Measurements from ENCODE around the gene CAMK2G. TPM values are rescaled to one million over a fixed set of nuclear protein-coding genes. Genes with fewer than 3 reads are reported as not detected.

CAMK2G gene
- total RNA-seq, 4 donors from 2014 or later = 72.0 to 131 (median 83.0) TPM

DNA sequence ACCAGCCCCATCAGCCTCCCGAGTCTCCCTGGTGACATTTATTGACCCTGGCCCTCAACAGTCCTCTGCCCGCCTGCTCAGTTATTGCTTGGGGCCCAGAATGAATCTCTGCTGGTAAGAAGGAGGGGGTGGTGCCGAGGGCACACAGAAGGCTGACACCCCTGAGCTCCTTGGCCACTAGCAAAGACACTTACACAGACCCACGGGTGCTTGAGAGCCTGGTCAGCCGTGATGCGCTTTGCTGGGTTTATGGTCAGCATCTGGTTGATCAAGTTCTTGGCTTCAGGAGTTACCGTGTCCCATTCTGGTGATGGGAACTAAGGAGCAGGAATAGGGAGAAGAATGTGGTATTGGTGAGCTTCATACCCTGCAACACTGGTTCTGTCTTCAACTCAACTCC, 27.3 kb downstream of the CAMK2G start:
- no peak for TF ChIP-seq POLR2AphosphoS5 (IDR thresholded peaks at IDR 0.05)
- TF ChIP-seq, protein P1, sequence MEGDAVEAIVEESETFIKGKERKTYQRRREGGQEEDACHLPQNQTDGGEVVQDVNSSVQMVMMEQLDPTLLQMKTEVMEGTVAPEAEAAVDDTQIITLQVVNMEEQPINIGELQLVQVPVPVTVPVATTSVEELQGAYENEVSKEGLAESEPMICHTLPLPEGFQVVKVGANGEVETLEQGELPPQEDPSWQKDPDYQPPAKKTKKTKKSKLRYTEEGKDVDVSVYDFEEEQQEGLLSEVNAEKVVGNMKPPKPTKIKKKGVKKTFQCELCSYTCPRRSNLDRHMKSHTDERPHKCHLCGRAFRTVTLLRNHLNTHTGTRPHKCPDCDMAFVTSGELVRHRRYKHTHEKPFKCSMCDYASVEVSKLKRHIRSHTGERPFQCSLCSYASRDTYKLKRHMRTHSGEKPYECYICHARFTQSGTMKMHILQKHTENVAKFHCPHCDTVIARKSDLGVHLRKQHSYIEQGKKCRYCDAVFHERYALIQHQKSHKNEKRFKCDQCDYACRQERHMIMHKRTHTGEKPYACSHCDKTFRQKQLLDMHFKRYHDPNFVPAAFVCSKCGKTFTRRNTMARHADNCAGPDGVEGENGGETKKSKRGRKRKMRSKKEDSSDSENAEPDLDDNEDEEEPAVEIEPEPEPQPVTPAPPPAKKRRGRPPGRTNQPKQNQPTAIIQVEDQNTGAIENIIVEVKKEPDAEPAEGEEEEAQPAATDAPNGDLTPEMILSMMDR (IDR thresholded peaks at IDR 0.05) = no peak
- no peak for TF ChIP-seq POLR2A (IDR thresholded peaks at IDR 0.05)
- TF ChIP-seq EP300 (IDR thresholded peaks at IDR 0.05; ENCODE audit: low read depth) = no peak
- DNase-seq = no peak
- intact Hi-C loops (cut with DNase I; ENCODE audit: low total_unique reads) (no loop called here), in situ Hi-C loops (cut with MboI; ENCODE audit: low pct_ligation_motif_present in 1 of 4, low pct_unique_long_range_greater_than_20kb in 1 of 4, low sequenced_read_pairs in 3 of 4) (loop anchor here in 3 of 4 donors (5.0 kb wide), 1 partner anchor 35 kb away; no protein-coding TSS in a partner anchor)
- 87 to 91% methylated on average over 3 to 7 of the region's 7 CpGs for WGBS, 2 donors (ENCODE audit: low coverage in 1 of 2)
- Histone ChIP-seq H3K27me3 (no peaks in the 10 kb centered on the region), H3K4me1 (peaks cover 5 to 21% (median 12%) of the 10 kb centered on the region in 4 donors), H3K9me3 (no peaks in the 10 kb centered on the region), H3K36me3 (peaks cover 0 to 47% (median 21%) of the 10 kb centered on the region in 4 donors), H3K4me3 (no peak overlapping the region), H3K27ac (no peak overlapping the region)

DNA sequence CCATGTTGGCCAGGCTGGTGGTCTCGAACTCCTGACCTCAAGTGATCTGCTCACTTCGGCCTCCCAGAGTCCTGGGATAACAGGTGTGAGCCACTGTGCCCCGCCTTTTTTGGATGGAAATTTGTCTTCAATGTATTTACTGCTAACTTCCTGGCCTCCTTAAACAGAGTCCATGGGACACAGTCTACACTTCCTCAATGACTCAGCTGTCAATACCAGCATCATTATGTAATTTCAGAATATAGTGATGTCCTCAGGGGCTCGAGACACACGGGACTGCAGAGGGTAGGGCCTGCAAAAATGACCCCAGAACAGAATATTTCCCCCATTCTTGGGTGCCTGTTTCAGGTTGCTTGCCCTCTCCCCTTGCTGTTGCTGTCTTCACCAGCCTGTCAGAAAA, 31.1 kb downstream of the CAMK2G start:
- no peak overlapping the region for H3K27ac ChIP-seq

DNA sequence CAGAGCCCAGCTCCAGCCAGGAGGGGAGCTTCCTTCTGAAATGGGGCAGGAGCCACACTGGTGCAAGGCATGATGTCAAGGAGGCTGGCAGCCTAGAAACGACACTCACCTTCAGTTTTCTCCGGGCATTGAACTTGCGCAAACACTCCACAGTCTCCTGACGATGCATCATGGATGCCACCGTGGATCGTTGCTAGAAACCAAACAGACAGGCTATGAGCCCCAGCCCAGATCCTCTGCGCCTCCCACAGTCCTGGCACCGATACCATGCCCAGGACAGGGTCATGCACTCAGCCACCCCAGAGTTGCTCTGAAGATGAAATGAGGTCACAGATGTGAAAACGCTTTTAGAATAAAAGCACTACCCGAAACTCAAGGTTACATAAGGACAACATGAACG, 32.0 kb downstream of the CAMK2G start:
- in situ Hi-C loops (cut with MboI; ENCODE audit: low pct_ligation_motif_present in 1 of 4, low pct_unique_long_range_greater_than_20kb in 1 of 4, low sequenced_read_pairs in 3 of 4) (no loop called here), intact Hi-C loops (cut with DNase I; ENCODE audit: low total_unique reads) (no loop called here)

More for the DNA sequence above, 31.1 kb downstream of the CAMK2G start:
- in situ Hi-C loops (cut with MboI; ENCODE audit: low pct_ligation_motif_present in 1 of 4, low pct_unique_long_range_greater_than_20kb in 1 of 4, low sequenced_read_pairs in 3 of 4) = no loop called here
- Histone ChIP-seq H3K4me1 (no peaks in the 10 kb centered on the region), H3K4me3 (no peak overlapping the region), H3K36me3 (peaks cover 0 to 60% (median 24%) of the 10 kb centered on the region in 4 donors), H3K9me3 (no peaks in the 10 kb centered on the region), H3K27me3 (no peaks in the 10 kb centered on the region)
- 39 to 64% methylated on average over 4 to 5 of the region's 5 CpGs for WGBS, 2 donors (ENCODE audit: low coverage in 1 of 2)
- TF ChIP-seq, protein P1 (IDR thresholded peaks at IDR 0.05) = no peak
- TF ChIP-seq POLR2A (IDR thresholded peaks at IDR 0.05) = no peak
- TF ChIP-seq EP300 (IDR thresholded peaks at IDR 0.05; ENCODE audit: low read depth) = no peak
- TF ChIP-seq POLR2AphosphoS5 (IDR thresholded peaks at IDR 0.05) = no peak
- DNase-seq = no peak
- intact Hi-C loops (cut with DNase I; ENCODE audit: low total_unique reads) = no loop called here

DNA sequence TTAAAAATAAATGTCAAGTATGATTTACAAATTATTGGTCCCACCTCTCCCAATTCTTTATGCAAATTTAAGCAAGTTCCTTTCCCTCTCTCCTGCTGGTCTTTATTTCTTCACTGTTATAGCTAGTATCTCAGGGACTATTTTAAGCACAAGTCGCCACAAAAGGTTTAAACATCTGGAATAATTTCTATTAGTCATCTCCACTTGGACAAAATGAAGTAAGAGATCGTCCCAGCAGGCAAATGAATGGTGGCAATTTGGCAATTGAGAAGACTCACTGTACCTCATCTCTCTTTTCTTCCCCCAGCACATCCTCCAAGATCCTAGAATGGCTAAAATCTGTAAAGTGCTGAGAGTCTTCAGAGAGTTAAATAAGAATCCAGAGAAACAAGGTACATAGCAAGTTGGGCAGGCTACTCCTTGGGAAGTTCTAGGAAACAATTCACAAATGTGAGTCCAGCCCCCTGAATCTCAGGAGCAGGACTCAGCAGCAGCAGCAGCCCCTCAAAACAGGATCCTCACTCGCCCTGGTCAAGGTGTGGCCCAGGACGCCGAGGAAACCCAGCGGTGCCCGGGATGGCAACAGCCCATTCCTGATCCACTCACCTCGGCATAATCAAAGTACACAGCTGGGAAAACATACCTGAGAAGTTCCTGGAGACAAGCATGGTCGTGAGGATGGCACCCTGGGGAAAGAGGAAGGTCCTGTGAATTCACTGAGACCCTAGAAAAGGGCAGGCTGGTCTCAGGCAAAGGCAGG, 32.6 kb downstream of the CAMK2G start:
- WGBS, 2 donors (ENCODE audit: low coverage in 1 of 2) = 78 to 85% methylated on average over 3 to 9 of the region's 9 CpGs
- Histone ChIP-seq H3K9me3 (no peaks in the 10 kb centered on the region), H3K27ac (no peak overlapping the region), H3K36me3 (peaks cover 0 to 62% (median 22%) of the 10 kb centered on the region in 4 donors), H3K4me3 (no peak overlapping the region), H3K27me3 (no peaks in the 10 kb centered on the region), H3K4me1 (peaks cover 0 to 3% (median 0%) of the 10 kb centered on the region in 4 donors)
- intact Hi-C loops (cut with DNase I; ENCODE audit: low total_unique reads) (no loop called here), in situ Hi-C loops (cut with MboI; ENCODE audit: low pct_ligation_motif_present in 1 of 4, low pct_unique_long_range_greater_than_20kb in 1 of 4, low sequenced_read_pairs in 3 of 4) (no loop called here)
- no peak for TF ChIP-seq POLR2AphosphoS5 (IDR thresholded peaks at IDR 0.05)
- no peak for DNase-seq

More for the DNA sequence above, 32.0 kb downstream of the CAMK2G start:
- Histone ChIP-seq H3K27me3 (no peaks in the 10 kb centered on the region), H3K36me3 (peaks cover 0 to 61% (median 23%) of the 10 kb centered on the region in 4 donors), H3K27ac (no peak overlapping the region), H3K4me1 (peaks cover 0 to 3% (median 0%) of the 10 kb centered on the region in 4 donors), H3K9me3 (no peaks in the 10 kb centered on the region), H3K4me3 (no peak overlapping the region)
- no peak for DNase-seq
- no peak for TF ChIP-seq EP300 (IDR thresholded peaks at IDR 0.05; ENCODE audit: low read depth)
- TF ChIP-seq, protein P1 (IDR thresholded peaks at IDR 0.05) = no peak
- TF ChIP-seq POLR2A (IDR thresholded peaks at IDR 0.05) = no peak
- no peak for TF ChIP-seq POLR2AphosphoS5 (IDR thresholded peaks at IDR 0.05)
- WGBS, 2 donors (ENCODE audit: low coverage in 1 of 2) = 93% methylated on average over 11 of the region's 11 CpGs; no CpG with 5 or more reads in 1 of the 2 donors
